Fibroblast of the conjunctiva (primary cell): ENCODE measurements around the gene TEX44.
"Not testable (repeated sequence)": the region's sequence is repeated elsewhere in the genome, so short reads cannot be mapped to it uniquely, and the experiment has no call there.

Experiments used
- DNase-seq: peaks from one replicate; pipeline ENCODE4 v3.0.0-alpha.2; 2010; ENCODE audit warnings: low read depth

The TEX44 gene

DNA sequence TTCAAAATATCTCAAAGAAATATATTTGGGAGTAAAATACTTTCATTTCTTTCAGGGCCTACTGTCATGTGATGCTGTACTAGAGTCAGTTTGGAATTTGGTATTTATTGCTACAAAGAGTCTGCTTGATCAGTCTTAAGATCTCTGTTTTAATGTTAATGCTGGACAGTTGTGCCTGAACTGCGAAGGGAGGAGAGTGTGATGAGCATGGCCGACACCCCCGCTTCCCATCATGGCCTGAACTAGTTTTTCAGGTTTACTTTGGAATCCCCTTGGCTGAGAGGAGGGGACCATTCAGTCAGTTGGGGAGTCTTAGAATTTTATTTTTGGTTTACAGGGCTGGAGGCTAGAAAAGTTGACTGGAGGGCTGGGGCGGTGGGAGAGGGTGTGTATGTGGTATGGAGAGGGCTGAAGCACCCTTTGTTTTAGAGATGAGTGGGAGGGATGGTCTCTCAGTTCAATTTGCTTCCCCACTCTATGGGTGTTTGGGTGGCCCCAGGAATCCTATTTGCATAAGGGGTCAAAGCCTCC is 20.9 kb upstream of the TEX44 start:
- no peak for DNase-seq

DNA sequence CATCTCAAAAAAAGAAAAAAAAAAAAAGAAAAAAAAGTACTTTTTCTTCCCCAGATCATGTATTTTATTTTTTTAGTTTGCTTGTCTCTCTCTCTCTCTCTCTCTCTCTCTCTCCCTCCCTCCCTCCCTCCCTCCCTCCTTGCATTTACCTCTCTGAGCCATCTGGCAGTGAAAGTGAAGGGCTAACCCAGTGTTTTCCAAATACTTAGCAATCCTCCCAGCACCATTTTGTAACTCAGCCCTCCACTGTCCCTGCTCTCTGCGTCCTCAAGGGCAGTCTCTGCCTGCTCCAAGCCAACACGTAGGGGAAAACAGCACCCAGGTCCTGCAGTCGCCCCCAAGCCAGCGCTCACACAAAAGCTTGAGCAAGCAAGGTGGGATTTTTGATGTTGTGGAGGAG is 19.6 kb upstream of the TEX44 start:
- DNase-seq = no peak

DNA sequence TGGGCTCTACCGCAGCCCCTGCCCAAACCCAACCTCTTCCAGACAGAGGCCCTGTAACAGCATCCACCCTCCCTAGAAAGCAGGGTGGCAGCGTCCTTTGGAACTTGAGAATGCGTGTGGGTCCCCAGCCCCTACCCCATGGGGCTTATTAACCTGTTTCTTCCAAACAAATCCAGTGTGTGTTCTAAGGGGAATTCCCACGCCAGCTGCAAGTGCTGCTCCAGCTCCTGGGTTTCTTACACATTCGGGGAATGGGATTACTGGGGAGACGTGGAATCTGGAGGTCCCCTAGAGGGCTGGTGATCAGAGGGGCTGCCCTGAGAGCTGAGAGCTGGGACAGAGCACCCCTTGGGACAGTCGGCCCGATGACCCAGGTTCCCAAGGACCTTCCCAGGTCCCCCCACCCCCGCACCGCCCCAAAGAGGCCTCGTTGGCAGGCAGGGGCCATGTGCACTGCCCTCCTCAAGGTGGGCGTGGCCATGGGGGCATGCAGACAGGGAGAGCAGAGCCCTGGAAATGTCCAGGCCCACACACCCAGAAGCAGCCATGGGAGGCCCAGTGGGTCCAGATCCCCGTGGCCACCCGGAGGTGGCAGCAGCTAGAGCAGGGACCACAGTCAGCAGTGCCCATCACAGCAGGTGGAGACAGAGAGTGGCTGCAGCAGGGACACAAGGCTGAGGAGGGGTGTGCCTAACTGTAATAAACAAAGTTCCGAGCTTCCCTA is 18.8 kb upstream of the TEX44 start:
- DNase-seq = no peak

DNA sequence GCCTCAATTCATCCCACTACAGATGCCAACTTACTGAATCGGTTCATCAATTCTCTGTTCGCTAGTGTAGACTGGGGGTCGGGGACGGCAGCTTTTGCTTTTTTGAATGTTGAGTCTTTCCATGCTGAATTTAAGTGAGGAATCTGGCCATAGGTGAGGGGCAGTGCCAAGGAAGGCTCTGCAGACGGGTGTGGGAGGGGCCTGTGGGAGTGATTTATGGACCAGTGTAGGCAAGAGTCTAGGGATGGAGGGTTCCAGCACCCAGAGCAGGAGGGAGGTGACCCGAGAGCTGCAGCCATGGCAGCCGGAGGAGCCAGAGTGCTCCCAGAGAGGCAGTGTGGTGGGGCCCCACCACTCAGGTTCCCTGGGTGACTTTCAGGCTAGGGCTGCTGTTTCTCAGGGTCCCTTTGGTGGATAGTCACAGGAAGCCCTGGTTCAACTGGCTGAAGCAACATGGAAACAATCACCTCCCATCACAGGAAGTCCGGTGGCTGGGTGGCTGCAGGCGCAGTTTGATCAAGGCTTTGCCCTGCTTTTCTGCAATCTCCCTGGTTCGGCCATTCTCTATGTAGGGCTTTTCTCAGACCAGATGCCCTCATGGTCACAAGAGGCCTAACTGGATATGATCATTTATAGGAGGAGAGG is 16.9 kb upstream of the TEX44 start:
- no peak for DNase-seq

DNA sequence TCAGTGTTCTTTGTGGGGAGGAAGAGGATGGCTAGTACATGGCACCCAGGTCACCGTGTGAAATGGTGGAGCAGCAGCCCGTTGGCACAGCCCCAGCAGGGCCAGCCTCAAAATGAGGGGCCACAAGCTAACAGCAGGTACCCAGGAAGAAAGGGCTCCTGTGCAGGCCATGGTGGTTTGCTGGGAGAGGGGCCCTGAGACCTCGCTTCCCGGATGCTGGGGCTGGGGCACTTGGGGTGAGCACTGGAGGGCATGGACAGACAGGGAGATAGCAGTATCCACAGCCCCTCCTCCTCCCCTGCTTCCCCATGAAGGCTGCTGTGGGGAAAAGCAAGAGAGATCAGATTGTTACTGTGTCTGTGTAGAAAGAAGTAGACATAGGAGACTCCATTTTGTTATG is 16.2 kb upstream of the TEX44 start:
- DNase-seq = no peak

DNA sequence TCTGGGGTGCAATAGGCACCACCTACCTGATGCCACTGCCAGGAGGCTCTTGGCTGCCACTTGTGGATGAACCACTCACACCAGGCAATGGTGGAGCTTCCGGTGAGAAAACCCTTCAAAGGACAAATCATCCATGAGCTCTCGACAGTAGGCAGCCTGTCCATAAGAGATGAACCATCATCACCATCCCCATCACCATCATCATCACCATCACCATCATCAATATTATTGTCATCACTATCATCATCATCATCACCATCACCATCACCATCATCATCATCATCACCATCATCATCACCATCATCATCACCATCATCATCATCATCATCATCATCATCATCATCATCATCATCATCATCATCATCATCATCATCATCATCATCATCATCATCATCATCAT is 14.0 kb upstream of the TEX44 start:
- not testable (repeated sequence) for DNase-seq

DNA sequence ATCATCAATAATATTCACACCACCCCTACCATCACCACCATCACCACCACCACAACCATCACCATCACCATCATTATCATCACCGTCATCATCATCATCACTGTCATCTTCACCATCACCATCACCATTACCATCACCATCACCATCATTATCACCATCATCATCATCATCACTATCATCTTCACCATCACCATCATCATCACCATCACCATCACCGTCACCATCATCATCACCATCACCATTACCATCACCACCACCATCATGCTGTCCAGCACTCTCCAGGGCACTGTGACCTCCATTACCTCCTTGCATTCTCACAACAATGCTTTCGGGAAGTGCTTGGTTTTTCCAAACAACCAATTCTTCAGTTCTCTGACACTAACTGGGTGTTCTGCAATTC is 13.1 kb upstream of the TEX44 start:
- DNase-seq = no peak

DNA sequence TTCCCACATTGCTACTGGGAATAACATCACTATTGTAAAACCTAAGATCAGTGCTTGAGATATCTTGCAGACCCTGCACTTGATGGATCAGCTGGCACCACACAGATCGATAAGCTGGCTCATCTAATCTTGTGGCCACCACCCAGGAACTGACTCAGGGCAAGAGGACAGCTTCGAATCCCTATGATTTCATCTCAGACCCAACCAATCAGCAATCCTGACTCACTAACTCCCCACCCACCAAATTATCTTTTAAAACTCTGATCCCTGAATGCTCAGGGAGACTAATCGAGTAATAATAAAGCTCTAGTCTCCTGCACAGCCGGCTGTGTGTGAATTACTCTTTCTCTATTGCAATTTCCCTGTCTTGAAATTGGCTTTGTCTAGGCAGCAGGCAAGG is 11.3 kb upstream of the TEX44 start:
- DNase-seq = no peak

DNA sequence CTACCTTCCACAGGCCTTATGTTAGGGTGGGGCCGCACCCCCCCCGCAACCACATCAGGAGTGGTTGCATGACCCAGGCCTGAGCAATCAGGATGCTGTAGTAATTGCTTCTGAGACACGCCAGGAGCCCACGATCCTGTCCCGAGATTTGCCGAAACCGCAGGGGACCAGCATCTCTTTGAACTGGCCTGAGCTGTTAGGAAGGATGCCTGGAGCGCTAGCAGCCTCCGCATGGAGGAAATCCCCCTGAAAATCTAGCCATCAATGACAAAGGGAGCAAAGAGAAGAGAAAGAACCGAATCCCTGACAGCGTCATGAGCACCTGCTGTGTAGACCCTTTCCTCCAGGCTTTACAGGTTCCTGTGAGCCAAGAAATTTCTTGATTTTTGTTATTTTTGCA is 8.7 kb upstream of the TEX44 start:
- no peak for DNase-seq

DNA sequence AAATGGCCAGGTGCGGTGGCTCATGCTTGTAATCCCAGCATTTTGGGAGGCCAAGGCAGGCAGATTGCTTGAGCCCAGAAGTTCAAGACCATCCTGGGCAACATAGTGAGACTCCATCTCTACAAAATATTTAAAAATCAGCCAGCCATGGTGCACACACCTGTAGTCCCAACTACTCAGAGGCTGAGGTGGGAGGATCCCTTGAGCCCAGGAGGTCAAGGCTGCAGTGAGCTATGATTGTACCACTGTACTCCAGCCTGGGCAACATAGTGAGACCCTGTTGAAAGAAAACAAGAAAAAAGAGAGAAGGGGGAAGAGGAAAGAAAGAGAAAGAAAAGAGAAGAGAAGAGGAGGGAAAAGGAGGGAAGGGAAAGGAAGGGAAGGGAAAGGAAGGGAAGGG is 4.9 kb upstream of the TEX44 start:
- DNase-seq = not testable (repeated sequence)

DNA sequence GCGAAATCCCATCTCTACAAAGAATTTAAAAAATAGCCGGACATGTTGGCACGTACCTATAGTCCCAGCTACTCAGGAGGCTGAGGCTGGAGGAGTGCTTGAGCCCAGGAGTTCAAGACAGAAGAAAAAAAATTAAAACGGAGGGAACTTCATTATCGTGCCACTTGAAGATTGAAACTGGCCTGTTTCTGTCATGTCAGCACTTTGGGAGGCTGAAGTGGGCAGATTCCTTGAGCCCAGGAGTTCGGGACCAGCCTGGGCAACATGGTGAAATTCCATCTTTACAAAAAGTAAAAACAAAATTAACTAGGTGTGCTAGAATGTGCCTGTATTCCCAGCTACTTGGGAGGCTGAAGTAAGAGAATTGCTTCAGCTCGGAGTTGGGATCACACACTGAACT is 3.0 kb upstream of the TEX44 start:
- no peak for DNase-seq

DNA sequence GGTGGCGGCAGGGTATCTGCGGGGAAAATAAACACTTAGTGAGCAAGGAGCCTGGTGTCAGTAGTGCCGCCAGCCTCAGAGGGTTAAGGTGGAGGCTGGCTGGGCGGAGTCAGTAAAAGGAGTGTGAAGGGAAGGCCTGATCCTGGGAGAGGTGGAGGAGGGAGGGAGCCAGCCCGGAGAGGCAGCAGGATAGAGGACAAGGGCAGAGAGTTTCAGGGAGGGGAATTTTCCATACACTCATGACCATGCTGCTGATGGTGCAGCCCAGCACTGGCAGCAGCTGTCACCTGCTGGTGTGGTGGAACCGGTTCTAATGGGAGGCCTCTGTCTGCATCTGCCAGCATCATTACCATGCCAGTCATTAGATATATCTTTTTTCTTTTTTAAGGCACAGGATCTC is 2.0 kb upstream of the TEX44 start:
- no peak for DNase-seq

DNA sequence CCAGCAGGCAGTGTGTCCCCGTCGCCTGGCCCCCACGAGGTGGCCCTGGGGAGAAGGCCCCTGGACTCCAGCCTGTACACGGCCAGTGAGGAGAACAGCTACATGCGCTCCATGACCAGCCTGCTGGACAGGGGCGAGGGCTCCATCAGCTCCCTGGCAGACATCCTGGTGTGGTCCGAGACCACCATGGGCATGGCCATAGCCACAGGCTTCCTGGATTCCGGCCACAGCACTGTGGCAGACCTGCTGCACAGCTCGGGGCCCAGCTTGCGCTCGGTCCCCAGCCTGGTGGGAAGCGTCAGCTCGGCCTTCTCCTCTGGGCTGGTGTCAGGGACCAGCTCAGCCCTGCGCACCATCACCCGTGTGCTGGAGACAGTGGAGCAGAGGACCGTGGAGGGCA is 1.0 kb downstream of the TEX44 start:
- no peak for DNase-seq

DNA sequence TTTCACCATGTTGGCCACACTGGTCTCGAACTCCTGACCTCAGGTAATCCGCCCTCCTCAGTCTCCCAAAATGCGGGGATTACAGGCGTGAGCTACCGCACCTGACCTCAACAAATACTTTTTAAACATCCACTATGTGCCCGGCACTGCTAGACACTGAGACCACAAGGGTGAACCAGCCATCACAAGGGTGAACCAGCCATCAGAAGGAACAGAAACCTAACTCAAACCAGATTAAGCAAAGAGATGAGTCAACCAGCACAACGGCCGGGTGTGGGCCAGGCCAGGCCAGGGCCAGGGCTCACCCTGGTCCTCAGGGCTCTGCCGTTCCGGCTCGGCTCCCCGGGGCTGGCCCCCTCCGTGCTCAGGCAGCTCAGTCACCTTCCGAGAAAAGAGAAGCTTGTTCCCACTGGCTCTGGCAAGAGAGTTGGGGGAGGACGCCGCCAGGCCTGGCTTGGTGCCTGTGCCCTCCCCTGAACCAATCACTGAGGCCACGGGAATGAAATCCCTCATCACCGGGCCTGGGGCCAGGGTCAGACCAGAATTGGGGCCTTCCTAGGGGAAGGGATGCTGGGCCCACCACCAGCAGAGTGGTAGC is 4.4 kb downstream of the TEX44 start:
- peak; percentile 57 for DNase-seq

DNA sequence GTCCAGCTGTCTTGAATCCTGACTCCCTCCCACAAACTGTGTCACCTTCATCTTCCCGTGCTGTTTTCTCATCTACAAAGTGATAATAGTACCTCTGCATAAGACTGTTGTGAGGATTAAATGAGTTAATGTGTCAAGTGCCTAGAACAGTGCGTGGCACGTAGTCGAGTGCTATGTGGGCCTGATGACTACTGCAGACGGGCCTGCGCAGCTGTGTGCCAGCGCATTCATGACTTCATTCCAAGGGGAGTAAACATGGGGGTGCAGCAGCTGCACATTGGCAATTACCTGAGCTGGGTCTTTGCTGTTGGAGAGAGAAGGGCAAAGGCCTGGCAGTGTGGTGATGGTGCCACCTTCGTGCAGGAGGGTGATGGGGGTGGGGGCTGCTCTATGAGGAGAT is 5.0 kb downstream of the TEX44 start:
- DNase-seq = no peak

DNA sequence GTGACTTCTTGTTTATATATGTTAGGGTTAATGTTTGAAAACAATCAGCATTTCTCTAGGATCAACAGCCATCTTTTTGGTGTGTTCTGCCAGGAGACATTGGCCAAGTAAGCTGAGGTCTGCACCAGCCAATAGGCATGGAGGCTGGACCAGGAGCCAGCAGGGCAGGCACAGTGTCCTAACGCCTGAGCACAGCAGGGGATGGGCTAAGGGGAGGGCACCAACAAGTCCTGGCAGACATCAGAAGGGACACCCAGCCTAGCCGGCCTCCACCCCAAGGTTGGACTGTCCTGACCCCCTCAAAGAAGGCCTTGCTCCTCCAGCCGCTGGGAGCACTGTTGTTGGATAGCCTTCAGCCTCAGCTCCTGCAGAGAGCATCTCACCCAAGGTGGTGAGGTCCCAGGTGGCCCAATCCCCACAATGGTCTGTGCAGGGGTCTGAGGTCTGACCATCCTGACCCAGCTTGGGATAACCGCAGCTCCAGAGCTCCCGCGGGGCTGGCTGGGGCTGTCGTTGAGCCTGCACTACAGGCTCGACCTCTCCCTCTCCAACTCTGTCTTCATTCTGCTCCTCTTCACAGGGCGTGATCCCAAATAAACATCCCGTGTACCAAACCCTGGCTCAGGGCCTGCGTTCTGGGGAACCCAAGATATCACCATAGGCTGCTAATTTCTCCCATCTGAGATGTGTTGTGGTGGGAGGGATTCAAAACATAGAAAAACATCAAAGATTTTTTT is 8.1 kb downstream of the TEX44 start:
- DNase-seq = no peak

DNA sequence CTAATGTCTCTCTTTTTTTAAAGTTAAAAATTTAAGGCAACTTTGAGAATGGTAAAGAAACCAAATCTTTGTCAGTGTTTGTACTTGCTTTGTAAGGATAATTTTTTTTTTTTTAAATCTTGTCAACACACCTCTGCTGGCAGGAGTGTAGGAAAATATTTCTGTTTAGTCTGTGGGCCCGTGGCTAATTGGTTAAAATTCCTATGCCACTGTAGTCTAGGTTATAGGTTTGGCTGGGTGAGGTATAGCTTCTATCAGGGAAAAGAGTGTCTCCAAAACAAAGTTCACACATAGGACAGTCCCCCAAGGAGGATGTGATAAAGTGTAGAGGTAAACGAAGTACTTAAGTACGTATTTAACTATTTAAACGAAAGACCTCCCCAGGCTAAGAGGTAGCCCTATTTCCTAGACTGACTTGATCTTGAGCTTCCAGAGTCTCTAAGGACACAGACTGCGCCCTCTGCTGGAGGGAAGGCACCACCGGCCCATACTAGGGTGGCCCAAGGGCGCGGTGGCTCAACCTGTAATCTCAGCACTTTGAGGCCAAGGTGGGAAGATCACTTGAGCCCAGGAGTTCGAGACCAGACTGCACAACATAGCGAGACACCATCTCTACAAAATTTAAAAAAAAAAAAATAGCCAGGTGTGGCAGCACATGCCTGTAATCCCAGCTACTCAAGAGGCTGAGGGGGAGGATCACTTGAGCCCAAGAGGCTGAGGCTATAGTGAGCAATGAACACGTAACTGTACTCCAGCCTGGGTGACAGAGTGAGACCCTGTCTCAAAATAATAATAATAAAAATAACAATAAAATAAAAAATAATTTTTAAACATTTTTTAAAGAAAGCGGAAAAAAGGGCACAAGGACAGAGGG is 8.9 kb downstream of the TEX44 start:
- DNase-seq = peak; percentile 62

DNA sequence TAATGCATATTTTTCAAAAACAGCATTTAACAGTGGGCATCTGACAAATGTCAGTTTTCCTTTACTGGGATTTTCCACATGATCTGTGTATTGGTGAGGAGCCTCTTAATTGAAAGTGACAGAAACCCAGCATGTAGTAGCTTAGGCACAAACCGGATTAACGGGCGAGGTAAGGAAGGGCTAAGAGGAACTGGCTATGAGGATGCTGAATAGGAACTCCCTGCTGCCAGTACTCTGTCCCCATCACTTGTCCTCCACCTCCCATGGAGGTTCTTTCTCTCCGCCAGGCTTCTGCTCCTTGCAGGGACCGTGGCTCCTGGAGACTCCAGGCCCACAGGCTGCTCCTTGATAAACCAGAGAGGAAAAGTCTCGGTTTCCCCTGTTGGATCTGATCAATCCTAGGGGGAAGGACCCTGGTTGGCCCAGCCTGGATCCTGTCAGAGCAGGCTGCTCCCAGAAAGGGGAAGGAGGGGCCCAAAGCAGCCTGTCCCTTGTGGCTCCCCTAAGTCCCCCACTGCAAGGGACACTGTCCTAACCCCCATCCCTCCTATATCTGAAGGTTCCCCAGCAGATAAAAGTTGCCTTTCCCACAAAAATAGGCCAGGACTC is 10.3 kb downstream of the TEX44 start:
- no peak for DNase-seq

DNA sequence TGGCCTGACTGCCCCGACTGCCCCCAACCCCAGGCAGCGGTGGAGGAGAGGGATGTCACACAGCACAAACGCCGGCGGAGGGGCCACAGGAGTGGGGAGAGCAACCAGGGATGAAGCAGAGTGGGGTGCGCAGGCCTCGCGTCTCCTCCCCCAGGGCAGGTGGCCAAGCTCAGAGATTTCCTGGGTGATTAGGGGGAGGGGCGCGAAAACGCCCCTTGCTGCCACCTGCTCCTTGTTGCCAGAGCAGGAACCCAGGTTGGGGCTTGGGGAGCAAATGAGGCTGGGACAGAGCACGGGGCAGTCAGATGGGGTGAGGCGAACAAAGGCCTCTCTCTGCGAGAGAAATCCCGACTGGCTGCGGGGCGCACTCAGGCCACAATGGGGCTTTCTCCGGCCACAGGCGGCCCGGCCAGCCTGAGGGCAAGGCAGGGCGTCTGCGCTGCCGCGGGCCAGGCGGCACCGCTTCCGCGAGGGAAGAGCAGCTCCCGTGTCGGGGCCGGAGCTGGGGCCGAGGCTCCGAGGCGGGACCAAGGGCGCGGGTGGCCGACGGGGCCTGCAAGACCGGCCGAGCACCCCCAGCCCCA is 11.5 kb downstream of the TEX44 start:
- DNase-seq = peak; percentile 10

DNA sequence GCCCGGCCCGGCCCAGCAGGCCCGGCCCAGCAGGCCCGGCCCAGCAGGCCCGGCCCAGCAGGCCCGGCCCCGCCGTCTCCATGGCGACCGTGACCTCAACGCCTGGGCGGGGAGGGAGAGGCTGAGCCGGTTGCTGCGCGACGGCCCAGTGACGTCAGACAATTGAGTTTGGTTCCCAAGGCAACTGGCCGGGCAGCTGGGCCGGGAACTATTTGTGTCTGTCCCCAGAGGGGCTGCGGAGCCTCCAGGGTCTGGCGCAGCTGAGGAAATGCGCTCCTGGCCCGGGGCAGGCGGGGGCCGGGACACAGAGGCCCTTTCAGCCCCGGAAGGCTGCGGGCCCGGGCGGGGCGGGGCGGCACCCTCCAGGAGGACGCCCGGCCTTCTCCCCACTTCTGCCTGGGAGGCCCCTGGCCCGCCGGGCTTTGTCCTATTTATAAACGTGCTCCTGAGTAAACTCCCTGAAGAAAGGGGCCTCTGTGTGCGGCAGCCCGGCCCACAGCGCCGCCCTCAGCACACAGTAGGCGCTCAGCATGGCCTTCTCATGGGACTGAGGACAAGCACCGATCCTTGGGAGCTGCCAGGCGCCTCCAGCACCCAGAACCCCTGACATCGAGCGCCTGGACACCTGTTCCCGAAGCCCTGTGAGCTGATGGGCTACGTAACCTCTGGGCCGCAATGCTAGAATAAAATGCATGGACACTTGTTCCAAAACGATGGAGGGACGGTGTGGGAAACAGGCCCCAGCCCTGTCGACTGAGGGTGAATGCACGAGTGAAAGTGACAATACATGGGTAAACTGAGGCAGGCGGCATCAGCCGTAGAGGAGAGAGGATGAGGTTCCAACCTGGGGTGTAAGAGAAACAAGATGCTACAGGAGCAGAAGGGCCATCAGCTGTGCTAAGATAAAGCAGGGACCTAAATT is 12.3 kb downstream of the TEX44 start:
- DNase-seq = peak; percentile 99
